ENCODE data around the gene MELK.

- TF ChIP-seq EZH2 (IDR thresholded peaks at IDR 0.05): no peak
- TF ChIP-seq POLR2AphosphoS5 (IDR thresholded peaks at IDR 0.05; ENCODE audit: borderline replicate concordance, low read depth, low read length): no peak
Observed at GRCh38 chr9:36571333-36571732, 1.4 kb upstream of the MELK start.
